Measurements from ENCODE around the gene ADCK1. TPM values are rescaled to one million over a fixed set of nuclear protein-coding genes. Genes with fewer than 3 reads are reported as not detected.

Gene ADCK1
- total RNA-seq, 2 donors from 2014 or later, result 9.6 to 10.1 TPM

DNA sequence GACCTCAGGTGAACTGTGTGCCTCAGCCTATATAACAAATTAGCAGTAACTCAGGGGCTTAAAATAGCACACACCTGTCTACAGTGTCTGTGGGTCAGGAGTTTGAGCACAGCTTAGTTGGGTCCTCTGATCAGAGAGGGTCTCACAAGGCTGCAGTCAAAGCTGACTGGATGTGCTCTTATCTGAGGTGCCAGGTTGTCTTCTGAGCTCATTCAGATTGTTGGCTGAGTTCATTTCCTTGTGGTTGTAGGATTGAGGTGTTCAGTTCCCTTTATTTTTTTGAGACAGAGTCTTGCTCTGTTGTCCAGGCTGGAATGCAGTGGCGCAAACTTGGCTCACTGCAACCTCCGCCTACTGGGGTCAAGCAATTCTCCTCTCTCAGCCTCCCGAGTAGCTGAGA lies 164.7 kb downstream of the ADCK1 start:
- Histone ChIP-seq H3K9me3 (no peaks in the 10 kb centered on the region), H3K36me3 (no peaks in the 10 kb centered on the region), H3K4me1 (replicated peaks) (no peaks in the 10 kb centered on the region), H3K27me3 (replicated peaks; ENCODE audit: insufficient read depth) (no peaks in the 10 kb centered on the region), H3K4me3 (no peak overlapping the region), H3K27ac (no peak overlapping the region)
- no peak for DNase-seq (ENCODE audit: low spot score)
- TF ChIP-seq POLR2A (IDR thresholded peaks at IDR 0.05) (no peak), CTCF (IDR thresholded peaks at IDR 0.05) (no peak), POLR2AphosphoS5 (IDR thresholded peaks at IDR 0.05) (no peak)
- WGBS, result 100% methylated on average over 3 of the region's 3 CpGs
- intact Hi-C loops (cut with DNase I), result no loop called here

GRCh38 chr14:77965050-77965449 lies 165.1 kb downstream of the ADCK1 start:
- no peaks in the 10 kb centered on the region for H3K36me3 ChIP-seq
- TF ChIP-seq POLR2A (IDR thresholded peaks at IDR 0.05), result no peak
- TF ChIP-seq POLR2AphosphoS5 (IDR thresholded peaks at IDR 0.05), result no peak
- no peak for TF ChIP-seq CTCF (IDR thresholded peaks at IDR 0.05)
- no peak for DNase-seq (ENCODE audit: low spot score)
- H3K9me3 ChIP-seq, result no peaks in the 10 kb centered on the region
- no peaks in the 10 kb centered on the region for H3K4me1 ChIP-seq (replicated peaks)
- H3K27me3 ChIP-seq (replicated peaks; ENCODE audit: insufficient read depth), result no peaks in the 10 kb centered on the region
- no peak overlapping the region for H3K27ac ChIP-seq
- intact Hi-C loops (cut with DNase I), result no loop called here
- WGBS, result 91% methylated on average over 4 of the region's 4 CpGs
- no peak overlapping the region for H3K4me3 ChIP-seq

DNA sequence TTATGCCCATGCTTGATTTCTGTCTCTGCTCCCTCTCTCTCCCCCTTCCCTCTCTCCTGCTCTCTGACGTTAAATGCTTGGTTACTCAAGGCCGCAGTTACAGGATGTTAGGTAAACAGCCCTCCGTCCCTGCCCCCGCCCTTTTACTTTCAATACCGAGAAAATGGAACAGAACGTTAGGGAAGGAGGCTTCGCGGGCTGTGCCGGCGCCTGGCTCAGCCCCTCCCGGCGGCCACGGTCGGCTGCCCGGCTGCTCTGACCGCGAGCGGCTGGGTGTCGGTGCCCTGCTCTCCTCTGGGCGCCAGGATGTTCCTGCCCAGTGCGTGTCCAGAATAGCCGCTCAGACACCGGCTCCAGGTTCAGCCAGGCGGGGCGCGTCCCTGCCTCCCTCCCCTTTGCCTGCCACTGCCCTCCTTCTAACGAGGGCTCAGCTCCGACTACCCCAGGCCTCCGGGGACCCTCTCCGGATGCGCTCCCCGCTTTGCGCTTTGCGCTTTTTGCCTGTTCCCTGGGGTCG lies 166.1 kb downstream of the ADCK1 start:
- TF ChIP-seq POLR2A (IDR thresholded peaks at IDR 0.05), result no peak
- no peak for TF ChIP-seq POLR2AphosphoS5 (IDR thresholded peaks at IDR 0.05)
- no peak for TF ChIP-seq CTCF (IDR thresholded peaks at IDR 0.05)
- WGBS, result 3% methylated on average over 25 of the region's 35 CpGs
- Histone ChIP-seq H3K36me3 (no peaks in the 10 kb centered on the region), H3K27me3 (replicated peaks; ENCODE audit: insufficient read depth) (no peaks in the 10 kb centered on the region), H3K4me3 (peak overlapping the region in 1 of 2 donors; percentile 11), H3K27ac (no peak overlapping the region), H3K9me3 (no peaks in the 10 kb centered on the region), H3K4me1 (replicated peaks) (no peaks in the 10 kb centered on the region)
- intact Hi-C loops (cut with DNase I), result no loop called here
- no peak for DNase-seq (ENCODE audit: low spot score)

- intact Hi-C loops (cut with DNase I), result no loop called here
- H3K36me3 ChIP-seq, result no peaks in the 10 kb centered on the region
- no peak overlapping the region for H3K4me3 ChIP-seq
- H3K27ac ChIP-seq, result no peak overlapping the region
- 92% methylated on average over 1 of the region's 1 CpG for WGBS
- no peak for DNase-seq (ENCODE audit: low spot score)
- H3K27me3 ChIP-seq (replicated peaks; ENCODE audit: insufficient read depth), result no peaks in the 10 kb centered on the region
- no peaks in the 10 kb centered on the region for H3K9me3 ChIP-seq
- TF ChIP-seq CTCF (IDR thresholded peaks at IDR 0.05), result no peak
- no peak for TF ChIP-seq POLR2A (IDR thresholded peaks at IDR 0.05)
- no peak for TF ChIP-seq POLR2AphosphoS5 (IDR thresholded peaks at IDR 0.05)
- H3K4me1 ChIP-seq (replicated peaks), result no peaks in the 10 kb centered on the region
These were observed 167.2 kb downstream of the ADCK1 start for GRCh38 chr14:77967110-77967509.

GRCh38 chr14:77970646-77971045 lies 170.7 kb downstream of the ADCK1 start:
- intact Hi-C loops (cut with DNase I), result no loop called here
- no peak overlapping the region for H3K4me3 ChIP-seq
- H3K4me1 ChIP-seq (replicated peaks), result no peaks in the 10 kb centered on the region
- H3K9me3 ChIP-seq, result no peaks in the 10 kb centered on the region
- no peaks in the 10 kb centered on the region for H3K27me3 ChIP-seq (replicated peaks; ENCODE audit: insufficient read depth)
- TF ChIP-seq POLR2A (IDR thresholded peaks at IDR 0.05), result no peak
- TF ChIP-seq CTCF (IDR thresholded peaks at IDR 0.05), result no peak
- TF ChIP-seq POLR2AphosphoS5 (IDR thresholded peaks at IDR 0.05), result no peak
- H3K36me3 ChIP-seq, result no peaks in the 10 kb centered on the region
- whole genome bisulfite sequencing, result 78% methylated on average over 3 of the region's 3 CpGs
- no peak for DNase-seq (ENCODE audit: low spot score)
- no peak overlapping the region for H3K27ac ChIP-seq
